GM21515 (cell line): ENCODE data around the gene INPP5D.

Source experiments
- ATAC-seq: cut with Tn5 transposase; IDR thresholded peaks from one replicate; pipeline ENCODE4 v1.9.1; 2021; ENCODE audit not compliant: unreplicated experiment

The INPP5D gene

GRCh38 chr2:233228376-233228775, 168.2 kb downstream of the INPP5D start:
- no peak for ATAC-seq

- no peak for ATAC-seq
Observed at GRCh38 chr2:233233618-233234230, 173.6 kb downstream of the INPP5D start.

DNA sequence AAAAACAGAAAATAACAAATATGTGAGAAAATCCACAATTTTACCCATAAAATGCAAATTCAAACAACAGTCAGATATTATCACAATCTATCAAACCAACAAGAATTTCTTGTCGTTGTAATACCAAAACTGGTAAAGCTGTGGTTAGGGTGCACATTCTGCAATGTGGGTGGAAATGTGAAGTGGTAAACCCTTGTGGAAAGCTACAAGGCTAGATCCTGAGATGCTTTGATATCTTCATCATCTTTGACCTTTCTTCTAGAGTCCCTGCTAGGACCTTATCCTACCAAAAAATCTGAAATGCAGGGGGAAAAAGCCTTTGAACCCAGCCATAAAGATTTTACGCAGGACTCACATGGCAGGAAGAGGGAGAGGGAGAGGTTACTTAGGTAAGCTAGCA, 174.1 kb downstream of the INPP5D start:
- ATAC-seq, result no peak

- no peak for ATAC-seq
Observed at GRCh38 chr2:233234996-233235395, 174.9 kb downstream of the INPP5D start.

GRCh38 chr2:233235977-233236376, 175.8 kb downstream of the INPP5D start:
- no peak for ATAC-seq

- no peak for ATAC-seq
Observed at GRCh38 chr2:233236820-233237589, 176.9 kb downstream of the INPP5D start.

- ATAC-seq, result peak; percentile 53
Observed at GRCh38 chr2:233240897-233241296, 180.8 kb downstream of the INPP5D start.

DNA sequence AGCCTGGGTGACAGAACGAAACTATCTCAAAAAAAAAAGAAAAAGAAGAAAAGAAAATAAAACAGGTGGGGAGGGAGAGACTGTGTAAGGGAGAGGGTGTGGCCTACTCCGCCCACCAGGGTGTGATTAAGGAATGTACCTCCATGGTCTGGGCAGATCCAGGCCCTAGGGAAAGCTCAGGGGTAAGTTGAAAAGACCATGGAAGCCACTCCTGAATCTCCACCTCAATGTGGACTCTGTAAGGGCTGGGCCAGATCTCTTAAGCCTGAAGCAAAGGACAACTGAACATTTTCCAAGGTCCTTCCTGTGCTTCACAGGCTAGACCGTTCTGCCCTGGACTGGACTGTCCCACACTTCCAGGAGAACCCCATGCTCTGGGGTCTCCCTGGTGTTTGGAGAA, 181.7 kb downstream of the INPP5D start:
- no peak for ATAC-seq

- ATAC-seq, result no peak
Observed at GRCh38 chr2:233242231-233242927, 182.2 kb downstream of the INPP5D start.

GRCh38 chr2:233243348-233243747, 183.2 kb downstream of the INPP5D start:
- ATAC-seq, result no peak

DNA sequence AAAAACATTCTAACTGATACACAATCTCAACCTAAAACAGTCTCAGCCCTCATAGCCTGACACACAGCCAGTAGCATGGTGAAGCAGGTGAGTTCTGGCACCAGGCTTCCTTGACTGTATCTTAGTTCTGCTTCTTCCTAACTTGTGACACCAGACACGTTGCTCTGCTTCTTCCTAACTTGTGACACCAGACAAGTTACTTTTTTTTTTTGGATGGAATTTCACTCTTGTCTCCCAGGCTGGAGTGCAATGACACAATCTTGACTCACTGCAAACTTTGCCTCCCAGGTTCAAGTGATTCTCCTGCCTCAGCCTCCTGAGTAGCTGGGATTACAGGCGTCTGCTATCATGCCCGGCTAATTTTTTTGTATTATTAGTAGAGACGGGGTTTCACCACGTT, 184.7 kb downstream of the INPP5D start:
- ATAC-seq, result no peak

DNA sequence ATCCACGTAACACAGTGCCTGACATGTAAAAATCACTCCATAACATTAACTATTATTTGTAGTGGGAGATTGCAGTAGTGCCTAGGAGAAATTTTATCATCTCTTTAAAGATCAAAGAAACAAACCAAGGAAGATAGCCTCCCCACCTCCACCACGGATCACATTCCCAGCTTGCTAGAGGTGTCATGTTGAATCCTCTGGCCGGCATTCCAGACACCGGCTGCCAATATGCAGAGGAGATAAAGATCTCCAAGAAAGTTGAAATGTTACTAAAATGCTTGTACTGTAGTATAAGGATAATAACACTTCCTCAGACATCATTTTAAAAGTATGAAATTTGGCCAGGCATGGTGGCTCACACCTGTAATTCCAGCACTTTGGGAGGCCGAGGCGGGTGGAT, 185.3 kb downstream of the INPP5D start:
- ATAC-seq, result no peak

DNA sequence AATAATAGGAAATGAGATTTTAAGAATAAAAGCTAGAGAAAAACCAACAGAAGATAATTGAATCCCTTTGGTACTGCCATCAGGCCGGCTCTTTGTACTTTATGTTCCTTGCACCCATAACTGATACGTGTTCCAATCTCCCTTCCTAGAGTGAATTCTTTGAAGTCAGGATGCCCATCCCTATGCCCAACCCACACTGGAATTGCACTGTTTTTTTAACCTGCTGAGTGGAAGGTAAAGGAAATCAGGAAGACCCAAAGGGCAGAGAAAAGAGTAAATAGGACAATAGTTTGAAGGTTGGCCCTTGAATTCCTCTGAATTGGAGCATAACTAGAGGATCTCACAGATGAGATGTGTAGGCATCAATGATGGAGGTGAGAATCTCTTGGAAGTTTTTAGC, 187.0 kb downstream of the INPP5D start:
- no peak for ATAC-seq

GRCh38 chr2:233247744-233248143, 187.6 kb downstream of the INPP5D start:
- ATAC-seq, result no peak

GRCh38 chr2:233248999-233249398, 188.9 kb downstream of the INPP5D start:
- no peak for ATAC-seq

- ATAC-seq, result no peak
Observed at GRCh38 chr2:233250568-233250967, 190.4 kb downstream of the INPP5D start.

DNA sequence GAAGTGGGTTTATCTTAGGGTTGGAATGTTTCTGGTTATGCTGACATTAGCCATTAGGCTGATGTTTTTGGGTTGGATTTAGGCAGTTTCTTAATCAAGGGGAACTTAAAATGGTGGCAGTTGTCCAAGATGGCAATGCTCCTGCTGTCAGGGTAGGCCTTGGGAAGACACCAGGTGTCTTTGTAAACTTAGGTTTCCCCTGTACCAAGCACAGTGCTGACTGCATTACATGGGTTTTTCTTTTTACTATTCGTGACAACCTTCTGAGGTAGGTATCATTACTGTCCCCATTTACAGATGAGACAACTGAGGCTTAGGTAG, 190.8 kb downstream of the INPP5D start:
- peak; percentile 26 for ATAC-seq

GRCh38 chr2:233251306-233252116, 191.4 kb downstream of the INPP5D start, which contains the start of gene ATG16L1:
ATG16L1 (plus strand) TSS chr2:233251673; CDS start chr2:233251828, 155 bp downstream.
- ATAC-seq, result peak; percentile 97

DNA sequence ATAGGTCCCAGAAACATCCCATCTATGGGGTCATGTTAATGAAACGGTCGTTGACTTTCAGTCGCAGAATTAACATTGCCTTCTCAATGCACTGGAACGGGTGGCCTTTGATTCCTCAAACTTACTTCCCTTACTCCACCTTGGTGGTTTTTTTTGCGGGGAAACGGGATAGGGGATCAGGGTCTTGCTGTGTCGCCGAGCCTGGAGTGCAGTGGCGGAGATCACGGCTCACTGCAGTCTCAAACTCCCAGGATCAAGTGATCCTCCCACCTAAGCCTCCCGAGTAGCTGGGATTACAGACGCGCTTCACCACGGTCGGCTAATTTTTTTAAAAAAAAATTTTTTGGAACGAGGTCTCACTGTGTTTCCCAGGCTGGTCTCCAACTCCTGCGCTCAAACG, 192.1 kb downstream of the INPP5D start:
- ATAC-seq, result no peak

- ATAC-seq, result no peak
Observed at GRCh38 chr2:233255151-233255550, 195.0 kb downstream of the INPP5D start.

GRCh38 chr2:233256048-233256447, 195.9 kb downstream of the INPP5D start:
- ATAC-seq, result no peak
